ENCODE measurements around the gene SUPT20HL1.

- no peak for TF ChIP-seq CTCF (IDR thresholded peaks at IDR 0.05)
- TF ChIP-seq POLR2A (IDR thresholded peaks at IDR 0.05), result no peak
- TF ChIP-seq POLR2AphosphoS5 (IDR thresholded peaks at IDR 0.05), result no peak
- TF ChIP-seq EP300 (IDR thresholded peaks at IDR 0.05), result no peak
These were observed 24.6 kb upstream of the SUPT20HL1 start for GRCh38 chrX:24335871-24336270.
